ENCODE measurements around the gene DET1. TPM values are rescaled to one million over a fixed set of nuclear protein-coding genes. Genes with fewer than 3 reads are reported as not detected.

Gene DET1
- total RNA-seq (6.8 TPM), polyA plus RNA-seq (ENCODE audit: insufficient read depth, low read depth, low replicate concordance) (3.9 TPM)
- long read RNA-seq, donor 1, partial matches to known transcripts: 0 of 5 reads
- long read RNA-seq, donor 1, other reads (novel, unspliced or antisense): 0 of 5 reads
- long read RNA-seq, donor 2, transcript DET1-208 (1 exons, 3,844 nt): major isoform, 6 of 9 reads
- long read RNA-seq, donor 2, partial matches to known transcripts: 0 of 9 reads
- long read RNA-seq, donor 2, other reads (novel, unspliced or antisense): 0 of 9 reads
- long read RNA-seq, donor 3, partial matches to known transcripts: 0 of 8 reads
- long read RNA-seq, donor 3, other reads (novel, unspliced or antisense): 0 of 8 reads
- long read RNA-seq, donor 4, partial matches to known transcripts: 0 of 5 reads
- long read RNA-seq, donor 4, other reads (novel, unspliced or antisense): 0 of 5 reads
- long read RNA-seq, donor 5: 0 reads
- long read RNA-seq, donor 6, partial matches to known transcripts: 5 of 8 reads
- long read RNA-seq, donor 6, other reads (novel, unspliced or antisense): 0 of 8 reads
- long read RNA-seq, donor 7, partial matches to known transcripts: 1 of 11 reads
- long read RNA-seq, donor 7, other reads (novel, unspliced or antisense): 6 of 11 reads
- long read RNA-seq, donor 8, partial matches to known transcripts: 0 of 1 reads
- long read RNA-seq, donor 8, other reads (novel, unspliced or antisense): 0 of 1 reads
- long read RNA-seq, donor 9, partial matches to known transcripts: 0 of 1 reads
- long read RNA-seq, donor 9, other reads (novel, unspliced or antisense): 0 of 1 reads
- long read RNA-seq, donor 10, partial matches to known transcripts: 0 of 8 reads
- long read RNA-seq, donor 10, other reads (novel, unspliced or antisense): 0 of 8 reads

DNA sequence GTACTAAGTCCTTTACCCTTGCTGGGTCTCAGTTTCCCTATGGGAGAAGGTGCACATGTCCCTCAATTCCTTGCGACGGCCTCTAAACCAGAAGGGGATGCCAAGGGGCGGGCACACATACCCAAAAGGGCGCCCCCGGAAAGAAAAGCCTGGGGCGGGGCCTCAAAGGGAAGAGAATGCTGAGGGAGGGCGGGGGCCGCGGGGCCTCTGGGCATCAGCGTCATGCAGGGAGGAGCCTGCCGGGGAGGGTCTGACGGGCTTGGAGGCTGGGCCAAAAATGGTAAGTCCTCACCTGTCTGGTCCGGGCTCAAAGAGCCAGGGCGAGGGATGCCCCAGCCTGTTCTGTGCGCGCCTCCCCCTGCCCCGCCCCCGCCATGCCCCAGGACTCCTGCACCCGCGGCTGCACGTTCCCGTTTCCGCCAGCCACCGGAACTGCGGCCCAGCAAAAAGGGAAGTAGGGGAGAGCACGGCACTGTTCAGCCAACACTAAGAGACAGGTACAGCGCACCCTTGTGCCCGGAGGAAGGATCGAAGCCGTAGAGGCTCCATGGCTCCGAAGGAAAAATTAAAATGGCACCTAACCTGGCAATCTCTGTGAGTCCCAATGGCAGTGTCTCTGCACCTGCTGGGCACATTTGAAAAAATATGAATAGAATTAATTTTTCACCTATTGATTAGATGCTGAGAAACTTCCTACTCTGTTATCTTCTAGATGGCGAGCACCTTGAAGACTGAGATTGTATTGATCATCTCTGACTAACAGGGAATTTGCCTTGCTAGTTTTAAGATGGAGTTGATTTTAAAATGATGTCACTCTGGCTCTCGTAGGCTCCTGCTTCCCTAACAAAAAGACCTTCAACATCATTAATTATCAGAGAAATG lies at the start of gene DET1:
TSS of gene DET1 (minus strand) at position 434 of the 882 bp plus-strand sequence. CDS start 14,976 bp downstream, outside the sequence.
- FAIRE-seq (no peak), DNase-seq (peak; percentile 97 to 98 (median 97))
- Histone ChIP-seq H3K27me3 (ENCODE audit: control insufficient read depth, insufficient read depth, low read length) (no peaks in the 10 kb centered on the region), H3K9ac (ENCODE audit: low read length in 3 of 3) (peak within 1 kb of the TSS; percentile 59 to 84 (median 65)), H3K27ac (ENCODE audit: low read depth in 2 of 2, low read length in 2 of 2) (peak within 1 kb of the TSS; percentile 65 to 76), H3K4me3 (ENCODE audit: low read length in 3 of 3) (peak within 1 kb of the TSS; percentile 86 to 98 (median 95)), H3K9me3 (ENCODE audit: control insufficient read depth in 2 of 3, insufficient read depth in 1 of 3, low read length in 3 of 3) (no peaks in the 10 kb centered on the region), H3K36me3 (ENCODE audit: control insufficient read depth in 2 of 3, insufficient read depth in 3 of 3, low read length in 3 of 3) (no peaks in the 10 kb centered on the region), H3K4me1 (ENCODE audit: control insufficient read depth in 2 of 3, insufficient read depth in 2 of 3, low read depth in 1 of 3, low read length in 3 of 3) (no peaks in the 10 kb centered on the region)
- TF ChIP-seq, protein P1, sequence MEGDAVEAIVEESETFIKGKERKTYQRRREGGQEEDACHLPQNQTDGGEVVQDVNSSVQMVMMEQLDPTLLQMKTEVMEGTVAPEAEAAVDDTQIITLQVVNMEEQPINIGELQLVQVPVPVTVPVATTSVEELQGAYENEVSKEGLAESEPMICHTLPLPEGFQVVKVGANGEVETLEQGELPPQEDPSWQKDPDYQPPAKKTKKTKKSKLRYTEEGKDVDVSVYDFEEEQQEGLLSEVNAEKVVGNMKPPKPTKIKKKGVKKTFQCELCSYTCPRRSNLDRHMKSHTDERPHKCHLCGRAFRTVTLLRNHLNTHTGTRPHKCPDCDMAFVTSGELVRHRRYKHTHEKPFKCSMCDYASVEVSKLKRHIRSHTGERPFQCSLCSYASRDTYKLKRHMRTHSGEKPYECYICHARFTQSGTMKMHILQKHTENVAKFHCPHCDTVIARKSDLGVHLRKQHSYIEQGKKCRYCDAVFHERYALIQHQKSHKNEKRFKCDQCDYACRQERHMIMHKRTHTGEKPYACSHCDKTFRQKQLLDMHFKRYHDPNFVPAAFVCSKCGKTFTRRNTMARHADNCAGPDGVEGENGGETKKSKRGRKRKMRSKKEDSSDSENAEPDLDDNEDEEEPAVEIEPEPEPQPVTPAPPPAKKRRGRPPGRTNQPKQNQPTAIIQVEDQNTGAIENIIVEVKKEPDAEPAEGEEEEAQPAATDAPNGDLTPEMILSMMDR (IDR thresholded peaks at IDR 0.05; ENCODE audit: borderline replicate concordance, extremely low read depth, insufficient read depth): peak; percentile 78
- intact Hi-C loops (cut with DNase I): no loop called here

DNA sequence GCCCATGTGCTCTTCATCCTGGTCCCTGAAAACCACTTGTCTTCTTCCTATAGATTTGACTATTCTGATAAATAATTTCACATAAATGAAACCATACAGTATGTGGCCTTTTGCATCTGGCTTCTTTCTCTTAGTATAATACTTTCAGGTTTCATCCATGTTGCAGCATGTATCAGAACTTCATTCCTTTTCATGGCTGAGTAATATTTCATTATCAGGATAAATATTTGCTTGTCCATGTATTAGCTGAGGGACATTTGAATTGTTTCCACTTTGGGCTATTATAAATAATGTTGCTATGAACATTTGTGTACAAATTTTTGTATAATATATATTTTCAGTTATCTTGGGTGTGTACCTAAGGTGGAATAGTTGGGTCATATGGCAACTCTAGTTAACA lies 44.9 kb upstream of the DET1 start:
- H3K4me3 ChIP-seq (ENCODE audit: low read length in 3 of 3): no peak overlapping the region
- no peaks in the 10 kb centered on the region for H3K27me3 ChIP-seq (ENCODE audit: control insufficient read depth, insufficient read depth, low read length)
- DNase-seq (no peak), FAIRE-seq (no peak)
- H3K27ac ChIP-seq (ENCODE audit: low read depth in 2 of 2, low read length in 2 of 2): no peak overlapping the region
- no peak overlapping the region for H3K9ac ChIP-seq (ENCODE audit: low read length in 3 of 3)
- no peaks in the 10 kb centered on the region for H3K36me3 ChIP-seq (ENCODE audit: control insufficient read depth in 2 of 3, insufficient read depth in 3 of 3, low read length in 3 of 3)
- no peaks in the 10 kb centered on the region for H3K9me3 ChIP-seq (ENCODE audit: control insufficient read depth in 2 of 3, insufficient read depth in 1 of 3, low read length in 3 of 3)
- no peaks in the 10 kb centered on the region for H3K4me1 ChIP-seq (ENCODE audit: control insufficient read depth in 2 of 3, insufficient read depth in 2 of 3, low read depth in 1 of 3, low read length in 3 of 3)
- TF ChIP-seq, protein P1 (IDR thresholded peaks at IDR 0.05; ENCODE audit: borderline replicate concordance, extremely low read depth, insufficient read depth): no peak
- intact Hi-C loops (cut with DNase I): no loop called here

DNA sequence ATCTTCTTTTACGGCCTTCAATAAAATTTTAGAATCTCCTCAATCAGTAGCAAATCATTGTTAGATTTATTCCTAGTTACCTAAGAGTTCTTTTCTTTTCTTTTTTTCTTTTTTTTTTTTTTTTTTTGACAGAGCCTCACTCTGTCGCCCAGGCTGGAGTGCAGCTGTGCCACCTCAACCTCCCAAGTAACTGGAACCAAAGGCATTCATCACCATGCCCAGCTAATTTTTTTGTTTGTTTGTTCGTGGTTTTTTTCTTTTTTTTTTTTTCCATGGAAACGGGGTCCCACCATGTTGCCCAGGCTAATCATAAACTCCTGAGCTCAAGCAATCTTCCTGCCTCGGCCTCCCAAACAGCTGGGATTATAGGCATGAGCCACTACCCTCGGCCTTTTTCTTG lies 44.3 kb upstream of the DET1 start:
- H3K9ac ChIP-seq (ENCODE audit: low read length in 3 of 3): no peak overlapping the region
- H3K4me3 ChIP-seq (ENCODE audit: low read length in 3 of 3): no peak overlapping the region
- no peaks in the 10 kb centered on the region for H3K4me1 ChIP-seq (ENCODE audit: control insufficient read depth in 2 of 3, insufficient read depth in 2 of 3, low read depth in 1 of 3, low read length in 3 of 3)
- no peak overlapping the region for H3K27ac ChIP-seq (ENCODE audit: low read depth in 2 of 2, low read length in 2 of 2)
- intact Hi-C loops (cut with DNase I): no loop called here
- TF ChIP-seq, protein P1 (IDR thresholded peaks at IDR 0.05; ENCODE audit: borderline replicate concordance, extremely low read depth, insufficient read depth): no peak
- DNase-seq (no peak), FAIRE-seq (no peak)
- H3K9me3 ChIP-seq (ENCODE audit: control insufficient read depth in 2 of 3, insufficient read depth in 1 of 3, low read length in 3 of 3): no peaks in the 10 kb centered on the region
- H3K36me3 ChIP-seq (ENCODE audit: control insufficient read depth in 2 of 3, insufficient read depth in 3 of 3, low read length in 3 of 3): no peaks in the 10 kb centered on the region
- no peaks in the 10 kb centered on the region for H3K27me3 ChIP-seq (ENCODE audit: control insufficient read depth, insufficient read depth, low read length)
